Mucosa of descending colon (tissue), 3 donors: ENCODE results near the gene DBNL. TPM values are rescaled to one million over a fixed set of nuclear protein-coding genes. Genes with fewer than 3 reads are reported as not detected.

Experiments
- ATAC-seq: fragments of 200-7000 bp; cut with Tn5 transposase; one replicate; pipeline ENCODE4 v1.9.1; 2020; ENCODE audit warnings: mild to moderate bottlenecking, moderate library complexity
- DNase-seq, 3 donors: peaks; one replicate each; pipeline ENCODE4 v3.0.0-alpha.2; 2020
- H3K36me3 ChIP-seq: fragments of 200-600 bp; one replicate; pipeline ENCODE4 v1.8.0; 2021; ENCODE audit warnings: low read depth, mild to moderate bottlenecking
- H3K4me1 ChIP-seq: fragments of 200-600 bp; one replicate; pipeline ENCODE4 v1.8.0; 2021; ENCODE audit warnings: low read depth, mild to moderate bottlenecking
- H3K4me3 ChIP-seq: fragments of 200-600 bp; one replicate; pipeline ENCODE4 v1.8.0; 2021; ENCODE audit warnings: mild to moderate bottlenecking
- H3K9me3 ChIP-seq: fragments of 200-600 bp; one replicate; pipeline ENCODE4 v1.8.0; 2021; ENCODE audit warnings: mild to moderate bottlenecking
- CTCF ChIP-seq: fragments of 200-600 bp; IDR thresholded peaks from one replicate; pipeline ENCODE4 v1.8.0; 2022; ENCODE audit warnings: antibody characterized with exemption, mild to moderate bottlenecking
- intact Hi-C, 2 donors: fragments of 100-400 bp; cut with DNase I in 1 of 2; cut with micrococcal nuclease in 1 of 2; formaldehyde crosslinking; loops; one replicate each; pipeline versions ENCODE4 v1.11.0 to v1.11.1; 2022; cut with DNase I, micrococcal nuclease
- total RNA-seq, 3 donors: library from RNA; stranded (reverse); fragmentation: NEBNext Ultra II Directional in 2 of 3; extraction: Animal tissue kit (Norgen Biotek cat#: 25700) in 2 of 3; gene quantifications; one replicate each; pipeline versions ENCODE4 v1.2.1 to v1.2.4, GENCODE V29; 2021 to 2023
- donor health status: DM: no; HTN: no; CAD: no; lungs with moderate emphysema.
- donor health status: DM: no; HTN: no; CAD: no.
- donor health status: DM: no; HTN: yes; CAD: no.

The DBNL gene
- total RNA-seq, 3 donors from 2014 or later = 84.2 to 91.2 (median 89.8) TPM

GRCh38 chr7:44096326-44096881 lies 51.9 kb downstream of the DBNL start:
- Histone ChIP-seq H3K4me3 (no peak overlapping the region), H3K9me3 (no peaks in the 10 kb centered on the region), H3K4me1 (no peaks in the 10 kb centered on the region), H3K36me3 (no peaks in the 10 kb centered on the region)
- DNase-seq (peak in 1 of 3 donors; percentile 14), ATAC-seq (no peak)
- intact Hi-C loops = no loop called here
- TF ChIP-seq CTCF = no peak

DNA sequence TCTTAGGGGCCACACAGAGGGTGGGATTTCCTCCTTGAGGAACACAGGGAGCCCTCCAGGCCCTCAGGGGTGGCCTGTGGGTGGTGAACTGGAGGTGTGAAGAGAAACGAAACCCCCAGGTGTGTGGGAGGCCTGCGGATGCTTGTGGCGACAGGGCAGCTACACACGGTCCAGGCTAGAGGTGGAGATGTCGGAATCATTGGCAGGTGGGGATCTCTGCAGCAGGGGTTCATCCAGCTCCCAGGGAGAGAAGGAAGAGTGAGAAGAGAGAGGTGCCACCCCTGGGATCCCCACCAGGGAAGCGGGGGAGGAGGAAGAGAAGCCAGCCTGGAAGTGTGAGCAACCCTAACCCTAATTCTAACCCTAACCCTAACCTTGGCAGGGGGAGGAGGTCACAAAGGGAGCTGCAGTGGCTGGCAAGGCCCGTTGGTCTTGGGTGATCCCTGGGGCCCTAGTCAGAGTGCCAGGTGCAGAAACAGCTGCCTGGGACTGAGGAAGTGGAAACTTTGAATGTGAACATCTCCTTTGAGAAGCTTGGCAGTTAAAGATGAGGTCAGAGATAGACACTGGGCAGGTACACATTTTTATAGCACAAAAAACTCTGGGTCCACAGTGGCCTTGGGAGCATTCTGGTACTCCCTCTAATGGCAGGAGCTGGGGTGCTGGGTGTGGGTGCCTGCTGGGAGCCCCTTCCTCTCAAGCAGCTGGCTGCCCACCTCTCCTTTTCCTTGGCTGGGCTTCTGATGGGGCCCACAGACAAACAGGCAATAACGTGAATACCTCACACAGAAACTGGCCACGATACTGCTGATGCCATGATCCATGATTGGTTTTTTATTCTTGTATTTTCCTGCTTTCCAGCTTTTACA lies 52.8 kb downstream of the DBNL start:
- DNase-seq = peak in 2 of 3 donors; percentile 13 to 51
- H3K4me3 ChIP-seq = no peak overlapping the region
- H3K36me3 ChIP-seq = no peaks in the 10 kb centered on the region
- no peak for TF ChIP-seq CTCF
- no peaks in the 10 kb centered on the region for H3K9me3 ChIP-seq
- peak; percentile 34 for ATAC-seq
- no peaks in the 10 kb centered on the region for H3K4me1 ChIP-seq
- intact Hi-C loops = no loop called here

- Histone ChIP-seq H3K4me1 (no peaks in the 10 kb centered on the region), H3K9me3 (no peaks in the 10 kb centered on the region), H3K36me3 (no peaks in the 10 kb centered on the region), H3K4me3 (no peak overlapping the region)
- ATAC-seq (no peak), DNase-seq (no peak)
- no peak for TF ChIP-seq CTCF
- intact Hi-C loops = no loop called here
Observed at GRCh38 chr7:44098092-44099068, 53.9 kb downstream of the DBNL start.

DNA sequence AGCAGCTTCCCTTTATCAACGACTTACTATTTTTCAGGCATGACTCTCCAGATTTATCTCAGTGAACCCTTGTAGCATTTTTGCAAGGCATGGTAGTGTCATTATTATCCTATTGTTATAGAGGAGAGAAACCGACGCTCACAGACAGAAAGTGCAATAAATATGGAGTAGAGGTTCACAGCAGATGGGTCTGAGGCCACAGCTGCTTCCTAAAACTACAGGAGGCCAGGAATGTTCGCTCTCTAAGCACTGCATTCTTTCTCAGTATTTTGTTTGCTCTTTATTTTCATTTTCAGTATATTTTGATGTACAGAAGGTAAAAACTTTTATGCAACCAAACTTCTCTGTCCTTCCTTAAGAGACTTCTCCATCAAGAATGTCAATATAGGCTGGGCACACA lies 55.2 kb downstream of the DBNL start:
- intact Hi-C loops = no loop called here
- DNase-seq (no peak), ATAC-seq (no peak)
- H3K36me3 ChIP-seq = no peaks in the 10 kb centered on the region
- H3K9me3 ChIP-seq = no peaks in the 10 kb centered on the region
- no peak for TF ChIP-seq CTCF
- no peaks in the 10 kb centered on the region for H3K4me1 ChIP-seq
- H3K4me3 ChIP-seq = no peak overlapping the region

DNA sequence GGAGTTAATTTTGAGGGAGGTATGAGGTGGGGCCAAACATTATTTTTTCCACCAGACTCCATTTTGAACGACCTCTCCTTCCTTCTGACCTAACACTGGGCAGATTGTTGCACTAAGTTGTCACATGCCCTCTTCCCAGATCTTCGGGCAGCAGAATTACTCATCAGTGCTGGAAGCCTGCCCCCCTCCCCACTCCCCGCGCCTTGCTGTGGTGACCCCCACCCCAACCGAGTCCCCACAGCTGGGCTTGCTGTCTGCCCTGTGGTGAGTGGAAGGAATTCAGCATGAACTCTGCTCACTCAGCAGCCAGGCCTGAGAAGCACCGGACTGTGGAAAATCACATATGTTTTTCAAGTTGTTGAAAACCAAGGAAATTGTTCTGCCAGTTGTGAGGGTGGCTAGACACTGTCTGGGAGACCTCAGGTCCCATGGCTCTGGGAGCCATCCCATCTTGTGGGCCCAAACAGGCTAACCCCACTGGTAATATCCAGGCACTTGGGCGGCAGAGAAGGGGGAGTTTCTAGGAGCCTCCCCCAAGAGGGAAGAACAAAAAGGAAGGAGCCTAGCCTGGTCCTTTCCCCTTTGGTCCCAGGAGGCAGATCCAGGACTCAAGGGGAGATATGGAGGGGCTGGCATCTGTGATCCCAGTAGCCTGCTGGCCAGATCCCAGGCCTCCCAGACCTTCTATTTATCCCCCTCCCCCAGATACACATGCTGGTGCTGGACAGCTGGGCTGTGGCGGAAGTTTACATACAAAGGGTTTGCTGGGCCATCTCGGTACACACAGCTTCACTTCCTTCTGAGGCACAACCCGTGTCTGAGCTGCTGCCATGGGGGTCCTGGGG lies 56.2 kb downstream of the DBNL start:
- intact Hi-C loops = no loop called here
- TF ChIP-seq CTCF = no peak
- no peaks in the 10 kb centered on the region for H3K9me3 ChIP-seq
- ATAC-seq (peak; percentile 28), DNase-seq (peak in 2 of 3 donors; percentile 26 to 63)
- no peaks in the 10 kb centered on the region for H3K36me3 ChIP-seq
- no peaks in the 10 kb centered on the region for H3K4me1 ChIP-seq
- H3K4me3 ChIP-seq = no peak overlapping the region
